Measurements from ENCODE around the gene PLTP.

Gene PLTP

DNA sequence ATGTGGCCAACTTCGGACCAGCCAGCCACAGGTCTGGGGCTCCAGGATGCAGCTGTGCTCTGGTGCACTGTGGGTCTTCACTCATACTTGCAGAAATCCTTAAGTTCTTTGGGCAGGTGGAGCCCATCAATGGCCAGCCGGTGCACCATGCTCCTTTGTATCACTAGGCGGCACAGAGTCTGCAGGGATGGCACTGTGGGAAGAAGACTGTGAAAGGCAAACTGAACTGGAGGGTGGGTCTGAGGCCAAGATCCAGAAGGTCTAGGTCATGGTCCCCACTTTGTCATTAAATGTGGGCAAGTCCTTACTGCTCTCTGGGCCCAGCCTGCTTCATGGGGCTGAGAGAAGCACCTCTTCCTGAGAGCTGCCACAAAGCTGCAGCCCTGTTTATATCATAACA lies 23.3 kb downstream of the PLTP start:
- H2AFZ ChIP-seq (ENCODE audit: low read depth, low read length): no peak overlapping the region
- ATAC-seq (ENCODE audit: insufficient read depth, low read depth) (no peak), DNase-seq (no peak)
- H3K4me2 ChIP-seq (ENCODE audit: insufficient read depth, low read length): no peak overlapping the region
- H3K9me3 ChIP-seq (ENCODE audit: insufficient read depth, low read length, severe bottlenecking): no peaks in the 10 kb centered on the region
- H3K27me3 ChIP-seq (ENCODE audit: insufficient read depth, low read length, poor library complexity): no peaks in the 10 kb centered on the region
- no peaks in the 10 kb centered on the region for H4K20me1 ChIP-seq (ENCODE audit: insufficient read depth, low read length)
- no peak overlapping the region for H3K4me3 ChIP-seq (ENCODE audit: low read depth in 1 of 2, low read length in 2 of 2)
- peaks cover 29% of the 10 kb centered on the region for H3K36me3 ChIP-seq (ENCODE audit: insufficient read depth, low read length)
- peaks cover 27% of the 10 kb centered on the region for H3K79me2 ChIP-seq (ENCODE audit: insufficient read depth, low read length)
- peaks cover 44% of the 10 kb centered on the region for H3K4me1 ChIP-seq (ENCODE audit: insufficient read depth, low read length)
- no peak overlapping the region for H3K9ac ChIP-seq (ENCODE audit: low read depth, low read length)
- TF ChIP-seq, protein P1, sequence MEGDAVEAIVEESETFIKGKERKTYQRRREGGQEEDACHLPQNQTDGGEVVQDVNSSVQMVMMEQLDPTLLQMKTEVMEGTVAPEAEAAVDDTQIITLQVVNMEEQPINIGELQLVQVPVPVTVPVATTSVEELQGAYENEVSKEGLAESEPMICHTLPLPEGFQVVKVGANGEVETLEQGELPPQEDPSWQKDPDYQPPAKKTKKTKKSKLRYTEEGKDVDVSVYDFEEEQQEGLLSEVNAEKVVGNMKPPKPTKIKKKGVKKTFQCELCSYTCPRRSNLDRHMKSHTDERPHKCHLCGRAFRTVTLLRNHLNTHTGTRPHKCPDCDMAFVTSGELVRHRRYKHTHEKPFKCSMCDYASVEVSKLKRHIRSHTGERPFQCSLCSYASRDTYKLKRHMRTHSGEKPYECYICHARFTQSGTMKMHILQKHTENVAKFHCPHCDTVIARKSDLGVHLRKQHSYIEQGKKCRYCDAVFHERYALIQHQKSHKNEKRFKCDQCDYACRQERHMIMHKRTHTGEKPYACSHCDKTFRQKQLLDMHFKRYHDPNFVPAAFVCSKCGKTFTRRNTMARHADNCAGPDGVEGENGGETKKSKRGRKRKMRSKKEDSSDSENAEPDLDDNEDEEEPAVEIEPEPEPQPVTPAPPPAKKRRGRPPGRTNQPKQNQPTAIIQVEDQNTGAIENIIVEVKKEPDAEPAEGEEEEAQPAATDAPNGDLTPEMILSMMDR (IDR thresholded peaks at IDR 0.05; ENCODE audit: borderline replicate concordance, extremely low read depth, low read length, poor library complexity, severe bottlenecking): no peak
- TF ChIP-seq EZH2 (IDR thresholded peaks at IDR 0.05; ENCODE audit: borderline replicate concordance, low read depth, low read length, severe bottlenecking): no peak
- H3K27ac ChIP-seq (ENCODE audit: low read length): no peak overlapping the region

DNA sequence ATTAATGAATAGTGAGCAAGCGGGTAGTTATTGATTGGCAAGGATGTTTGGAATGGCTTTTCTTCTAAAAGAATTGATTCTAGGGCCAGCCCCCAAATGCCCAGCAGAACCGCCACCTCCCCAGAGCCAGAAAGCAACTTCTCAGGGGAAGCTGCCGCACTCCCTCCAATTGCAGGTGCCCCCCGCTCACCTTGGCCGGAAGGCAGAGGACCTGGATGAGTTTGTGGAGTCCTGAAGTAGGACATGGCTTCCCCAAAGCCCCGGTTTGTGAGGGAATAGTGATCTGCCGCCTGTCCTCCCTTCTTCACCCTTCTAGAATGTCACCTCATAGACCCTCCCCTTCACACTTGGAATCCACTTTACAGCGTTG lies 24.6 kb downstream of the PLTP start, which contains the start of gene SPATA25:
TSS of gene SPATA25 (minus strand) at position 277 of the 370 bp plus-strand sequence. CDS start at position 245, 32 bp downstream.
- H3K27ac ChIP-seq (ENCODE audit: low read length): no peak within 1 kb of the TSS
- peaks cover 39% of the 10 kb centered on the region for H3K79me2 ChIP-seq (ENCODE audit: insufficient read depth, low read length)
- no peak for DNase-seq
- no peak for ATAC-seq (ENCODE audit: insufficient read depth, low read depth)
- TF ChIP-seq, protein P1 (IDR thresholded peaks at IDR 0.05; ENCODE audit: borderline replicate concordance, extremely low read depth, low read length, poor library complexity, severe bottlenecking): no peak
- no peak for TF ChIP-seq EZH2 (IDR thresholded peaks at IDR 0.05; ENCODE audit: borderline replicate concordance, low read depth, low read length, severe bottlenecking)
- no peaks in the 10 kb centered on the region for H3K9me3 ChIP-seq (ENCODE audit: insufficient read depth, low read length, severe bottlenecking)
- no peaks in the 10 kb centered on the region for H3K27me3 ChIP-seq (ENCODE audit: insufficient read depth, low read length, poor library complexity)
- H4K20me1 ChIP-seq (ENCODE audit: insufficient read depth, low read length): peaks cover 7% of the 10 kb centered on the region; the same call in 1 of the 2 replicates
- no peak within 1 kb of the TSS for H3K4me2 ChIP-seq (ENCODE audit: insufficient read depth, low read length)
- H3K4me3 ChIP-seq (ENCODE audit: low read depth in 1 of 2, low read length in 2 of 2): no peak within 1 kb of the TSS
- H2AFZ ChIP-seq (ENCODE audit: low read depth, low read length): no peak within 1 kb of the TSS
- peaks cover 33% of the 10 kb centered on the region for H3K36me3 ChIP-seq (ENCODE audit: insufficient read depth, low read length)
- H3K9ac ChIP-seq (ENCODE audit: low read depth, low read length): no peak within 1 kb of the TSS
- H3K4me1 ChIP-seq (ENCODE audit: insufficient read depth, low read length): peaks cover 52% of the 10 kb centered on the region

DNA sequence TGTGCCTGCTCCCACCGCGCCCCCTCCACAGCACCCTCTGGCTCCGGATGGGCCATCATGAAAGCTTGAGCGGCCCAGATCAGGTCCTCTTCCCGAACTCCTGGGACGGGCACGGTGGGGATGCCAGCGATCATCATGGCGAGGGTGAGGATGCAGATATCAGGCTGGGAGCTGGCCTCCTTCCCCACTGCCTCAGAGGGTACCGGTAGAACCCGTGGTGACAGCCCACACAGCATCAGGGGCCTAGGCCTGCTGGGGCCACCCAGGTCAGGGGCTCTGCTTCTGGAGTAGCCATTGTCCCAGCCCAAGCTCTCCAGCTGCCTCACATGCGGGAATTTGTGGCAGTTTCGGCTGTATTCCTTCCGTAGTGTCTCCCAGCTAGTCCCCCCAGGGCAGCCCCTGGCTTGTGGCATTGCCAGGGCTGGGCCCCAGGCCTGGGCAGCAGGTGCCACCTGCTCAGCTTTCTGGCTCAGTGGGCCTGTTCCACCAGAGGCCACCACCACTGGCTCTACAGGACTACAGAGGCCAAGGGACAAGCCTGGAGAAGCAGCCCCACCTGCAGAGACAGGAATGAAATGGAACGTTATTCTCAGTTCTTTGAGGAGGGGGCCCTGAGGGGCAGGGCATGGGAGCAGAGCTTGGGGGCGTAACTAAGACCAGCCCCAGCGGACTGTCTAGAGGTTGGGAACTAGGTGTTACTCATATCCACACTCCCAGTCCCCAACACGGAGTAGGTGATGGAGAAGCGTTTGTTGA lies 25.2 kb downstream of the PLTP start:
- TF ChIP-seq, protein P1 (IDR thresholded peaks at IDR 0.05; ENCODE audit: borderline replicate concordance, extremely low read depth, low read length, poor library complexity, severe bottlenecking): no peak
- no peak for TF ChIP-seq EZH2 (IDR thresholded peaks at IDR 0.05; ENCODE audit: borderline replicate concordance, low read depth, low read length, severe bottlenecking)
- H3K36me3 ChIP-seq (ENCODE audit: insufficient read depth, low read length): peaks cover 38% of the 10 kb centered on the region
- H3K4me3 ChIP-seq (ENCODE audit: low read depth in 1 of 2, low read length in 2 of 2): no peak overlapping the region
- no peaks in the 10 kb centered on the region for H3K9me3 ChIP-seq (ENCODE audit: insufficient read depth, low read length, severe bottlenecking)
- no peak overlapping the region for H2AFZ ChIP-seq (ENCODE audit: low read depth, low read length)
- peaks cover 52% of the 10 kb centered on the region for H3K4me1 ChIP-seq (ENCODE audit: insufficient read depth, low read length)
- ATAC-seq (ENCODE audit: insufficient read depth, low read depth) (no peak), DNase-seq (no peak)
- peaks cover 7% of the 10 kb centered on the region; the same call in 1 of the 2 replicates for H4K20me1 ChIP-seq (ENCODE audit: insufficient read depth, low read length)
- no peak overlapping the region for H3K9ac ChIP-seq (ENCODE audit: low read depth, low read length)
- H3K4me2 ChIP-seq (ENCODE audit: insufficient read depth, low read length): no peak overlapping the region
- peaks cover 41% of the 10 kb centered on the region for H3K79me2 ChIP-seq (ENCODE audit: insufficient read depth, low read length)
- no peak overlapping the region for H3K27ac ChIP-seq (ENCODE audit: low read length)
- no peaks in the 10 kb centered on the region for H3K27me3 ChIP-seq (ENCODE audit: insufficient read depth, low read length, poor library complexity)

Measured in DND-41 (cell line).